OCI-LY1 (cell line): Measurements from ENCODE around the gene DIPK1B.

Experiments
- H2AFZ ChIP-seq: fragments of 200-600 bp; sonication (generic), shearing (Covaris generic); 2 replicates; pipeline ENCODE4 v1.6.0; 2014; ENCODE audit warnings: antibody characterized with exemption, mild to moderate bottlenecking, low read length
- H3F3A ChIP-seq: fragments of 200-600 bp; sonication (generic), shearing (Covaris generic); 2 replicates; pipeline ENCODE4 v1.6.0; 2014; ENCODE audit warnings: mild to moderate bottlenecking, antibody characterized with exemption, low read length, moderate library complexity; ENCODE audit not compliant: insufficient read depth
- H3K27ac ChIP-seq: fragments of 200-600 bp; sonication (generic); 2 replicates; pipeline ENCODE4 v1.5.1; 2014; ENCODE audit warnings: low read length, mixed run types, mild to moderate bottlenecking, low read depth; ENCODE audit not compliant: poor library complexity, severe bottlenecking
- H3K27me3 ChIP-seq: fragments of 200-600 bp; sonication (generic); 2 replicates; pipeline ENCODE4 v1.6.0; 2014; ENCODE audit warnings: antibody characterized with exemption, mild to moderate bottlenecking, low read length, moderate library complexity; ENCODE audit not compliant: insufficient read depth
- H3K36me3 ChIP-seq: fragments of 200-600 bp; sonication (generic); 2 replicates; pipeline ENCODE4 v1.6.1; 2014; ENCODE audit warnings: mild to moderate bottlenecking, antibody characterized with exemption, low read length, moderate library complexity, mixed read lengths; ENCODE audit not compliant: insufficient read depth
- H3K4me1 ChIP-seq: fragments of 200-600 bp; sonication (generic); 2 replicates; pipeline ENCODE4 v1.5.1; 2014; ENCODE audit warnings: mild to moderate bottlenecking, low read length, moderate library complexity; ENCODE audit not compliant: insufficient read depth, severe bottlenecking
- H3K4me2 ChIP-seq: fragments of 200-600 bp; sonication (generic), shearing (Covaris generic); 2 replicates; pipeline ENCODE4 v1.6.1; 2014; ENCODE audit warnings: low read length
- H3K4me3 ChIP-seq: fragments of 200-600 bp; sonication (generic); 2 replicates; pipeline ENCODE4 v1.5.1; 2014; ENCODE audit warnings: low read length, low read depth, mild to moderate bottlenecking, mixed read lengths; ENCODE audit not compliant: poor library complexity, severe bottlenecking
- H3K79me2 ChIP-seq: fragments of 200-600 bp; shearing (Covaris generic); 2 replicates; pipeline ENCODE4 v1.6.1; 2016; ENCODE audit warnings: mixed run types, low read length, mixed read lengths; ENCODE audit not compliant: insufficient read depth
- H3K9ac ChIP-seq: fragments of 200-600 bp; sonication (generic), shearing (Covaris generic); 2 replicates; pipeline ENCODE4 v1.6.1; 2014; ENCODE audit warnings: mild to moderate bottlenecking, low read length, mixed read lengths
- H3K9me2 ChIP-seq: fragments of 200-600 bp; sonication (generic), shearing (Covaris generic); 2 replicates; pipeline ENCODE4 v1.6.1; 2014; ENCODE audit warnings: low read depth, mild to moderate bottlenecking, low read length, mixed read lengths
- H3K9me3 ChIP-seq: fragments of 200-600 bp; shearing (Covaris generic); 2 replicates; pipeline ENCODE4 v1.6.1; 2014; ENCODE audit warnings: low read length, mixed read lengths
- H4K20me1 ChIP-seq: fragments of 200-600 bp; sonication (generic), shearing (Covaris generic); 2 replicates; pipeline ENCODE4 v1.6.0; 2016; ENCODE audit warnings: mild to moderate bottlenecking, low read length; ENCODE audit not compliant: insufficient read depth
- CTCF ChIP-seq: fragments of 200-600 bp; sonication (generic), shearing (Covaris generic); IDR thresholded peaks from 2 replicates; pipeline ENCODE4 v1.5.1; 2017; ENCODE audit warnings: mild to moderate bottlenecking, antibody characterized with exemption, low read length, moderate library complexity, mixed read lengths
- EZH2 ChIP-seq: fragments of 200-600 bp; sonication (generic), shearing (Covaris generic); IDR thresholded peaks from 2 replicates; pipeline ENCODE4 v1.8.0; 2017; ENCODE audit warnings: borderline replicate concordance, mixed run types, mild to moderate bottlenecking, antibody characterized with exemption, low read length, moderate library complexity, mixed read lengths

The DIPK1B gene

DNA sequence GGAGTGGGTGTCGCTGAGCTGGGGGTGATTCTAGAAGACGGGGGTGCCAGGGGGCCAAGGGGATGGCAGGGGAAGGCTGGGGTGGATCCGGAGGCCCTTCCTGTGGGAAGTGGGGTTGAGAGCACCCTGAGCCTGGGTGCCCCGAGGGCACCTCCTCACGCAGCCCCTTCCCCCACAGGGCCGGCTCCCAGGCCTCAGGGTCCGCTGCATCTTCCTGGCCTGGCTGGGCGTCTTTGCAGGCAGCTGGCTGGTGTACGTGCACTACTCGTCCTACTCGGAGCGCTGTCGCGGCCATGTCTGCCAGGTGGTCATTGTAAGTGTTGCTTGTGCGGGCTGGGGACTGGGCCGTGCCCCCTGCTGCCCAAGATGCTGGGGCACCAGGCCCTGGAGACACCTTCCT lies 5.0 kb downstream of the DIPK1B start:
- H3K27ac ChIP-seq: no peak overlapping the region
- H4K20me1 ChIP-seq: no peaks in the 10 kb centered on the region
- H3K9me2 ChIP-seq: no peaks in the 10 kb centered on the region

DNA sequence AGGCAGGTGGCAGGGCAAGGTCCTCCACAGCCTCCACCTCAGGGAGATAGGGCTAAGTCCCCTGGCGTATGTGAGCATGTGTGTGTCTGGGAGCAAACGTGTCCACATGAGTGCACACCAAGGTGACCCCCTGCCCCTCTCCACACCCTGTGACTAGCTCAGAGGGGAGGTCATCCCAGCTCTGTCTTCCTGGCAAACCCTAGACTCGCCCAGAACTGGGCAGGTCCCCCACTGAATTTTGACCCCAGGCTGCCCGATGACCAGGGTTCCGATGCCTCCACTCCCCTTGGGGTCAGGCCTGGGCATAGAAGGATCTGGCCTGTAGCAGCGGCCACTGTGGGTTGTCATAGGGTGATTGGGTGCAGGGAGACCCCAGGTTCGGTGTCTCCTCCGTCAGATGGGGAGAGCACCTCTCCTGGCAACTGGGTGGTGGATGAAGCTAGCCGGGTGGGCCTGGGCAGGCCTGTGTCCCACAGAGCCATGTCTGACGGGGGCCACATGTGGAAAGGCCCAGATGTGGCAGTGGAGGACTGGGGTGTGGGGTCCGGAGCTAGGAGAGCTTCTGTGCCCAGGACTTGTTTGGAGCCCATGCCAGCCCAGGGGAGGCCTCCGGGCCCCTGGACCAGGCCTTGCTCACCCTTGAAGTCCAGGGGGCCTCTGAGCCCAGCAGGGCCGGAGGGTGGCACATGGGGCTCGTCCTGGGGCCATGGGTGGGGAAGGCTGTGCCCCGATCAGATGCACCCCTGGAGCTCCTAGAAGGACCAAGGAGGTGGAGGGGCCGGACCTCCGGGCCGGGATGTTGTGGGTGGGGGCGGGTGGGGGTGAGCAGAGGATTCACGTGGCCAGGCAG lies 6.2 kb downstream of the DIPK1B start:
- Histone ChIP-seq H3K36me3 (peaks cover 17% of the 10 kb centered on the region), H3K4me3 (no peak overlapping the region), H3K4me2 (no peak overlapping the region)

More for the DNA sequence above, 5.0 kb downstream of the DIPK1B start:
- Histone ChIP-seq H3K9me3 (no peaks in the 10 kb centered on the region), H3K4me2 (no peak overlapping the region), H3K4me1 (no peaks in the 10 kb centered on the region), H3K4me3 (no peak overlapping the region), H3K9ac (no peak overlapping the region), H3K79me2 (no peaks in the 10 kb centered on the region), H2AFZ (no peak overlapping the region), H3K36me3 (peaks cover 5% of the 10 kb centered on the region), H3K27me3 (peaks cover 13% of the 10 kb centered on the region; the same call in 1 of the 2 replicates), H3F3A (no peaks in the 10 kb centered on the region)
- no peak for TF ChIP-seq EZH2
- no peak for TF ChIP-seq CTCF

GRCh38 chr9:136719195-136719880 lies 7.0 kb downstream of the DIPK1B start:
- no peak overlapping the region for H2AFZ ChIP-seq
- H3K4me2 ChIP-seq: no peak overlapping the region
- H3K4me3 ChIP-seq: no peak overlapping the region
- no peaks in the 10 kb centered on the region for H4K20me1 ChIP-seq
- no peaks in the 10 kb centered on the region for H3K4me1 ChIP-seq
- no peak overlapping the region for H3K9ac ChIP-seq
- no peak for TF ChIP-seq CTCF
- TF ChIP-seq EZH2: no peak
- no peaks in the 10 kb centered on the region for H3K79me2 ChIP-seq
- H3K27me3 ChIP-seq: peaks cover 8% of the 10 kb centered on the region; the same call in 1 of the 2 replicates
- H3K27ac ChIP-seq: no peak overlapping the region
- no peaks in the 10 kb centered on the region for H3K9me2 ChIP-seq
- no peaks in the 10 kb centered on the region for H3F3A ChIP-seq
- H3K9me3 ChIP-seq: no peaks in the 10 kb centered on the region
- peaks cover 25% of the 10 kb centered on the region for H3K36me3 ChIP-seq

More for the DNA sequence above, 6.2 kb downstream of the DIPK1B start:
- H2AFZ ChIP-seq: no peak overlapping the region
- no peaks in the 10 kb centered on the region for H3K79me2 ChIP-seq
- no peaks in the 10 kb centered on the region for H3K4me1 ChIP-seq
- no peaks in the 10 kb centered on the region for H4K20me1 ChIP-seq
- no peaks in the 10 kb centered on the region for H3K9me3 ChIP-seq
- H3K27ac ChIP-seq: no peak overlapping the region
- no peaks in the 10 kb centered on the region for H3K9me2 ChIP-seq
- no peak overlapping the region for H3K9ac ChIP-seq
- peaks cover 13% of the 10 kb centered on the region; the same call in 1 of the 2 replicates for H3K27me3 ChIP-seq
- TF ChIP-seq EZH2 (no peak), CTCF (no peak)
- no peaks in the 10 kb centered on the region for H3F3A ChIP-seq
